NT2/D1 (cell line): ENCODE data around the gene EIF4E2.

Experiments
- SUZ12 ChIP-seq: IDR thresholded peaks from 2 replicates; pipeline ENCODE4 v1.6.1; 2011; ENCODE audit not compliant: insufficient read length, insufficient read depth; ENCODE audit errors: extremely low read depth
- YY1 ChIP-seq: IDR thresholded peaks from 2 replicates; pipeline ENCODE4 v1.6.1; 2011; ENCODE audit not compliant: insufficient read length, insufficient read depth
- ZNF274 ChIP-seq: IDR thresholded peaks from 2 replicates; pipeline ENCODE4 v1.6.1; 2011; ENCODE audit warnings: mild to moderate bottlenecking, low read depth, low read length

DNA sequence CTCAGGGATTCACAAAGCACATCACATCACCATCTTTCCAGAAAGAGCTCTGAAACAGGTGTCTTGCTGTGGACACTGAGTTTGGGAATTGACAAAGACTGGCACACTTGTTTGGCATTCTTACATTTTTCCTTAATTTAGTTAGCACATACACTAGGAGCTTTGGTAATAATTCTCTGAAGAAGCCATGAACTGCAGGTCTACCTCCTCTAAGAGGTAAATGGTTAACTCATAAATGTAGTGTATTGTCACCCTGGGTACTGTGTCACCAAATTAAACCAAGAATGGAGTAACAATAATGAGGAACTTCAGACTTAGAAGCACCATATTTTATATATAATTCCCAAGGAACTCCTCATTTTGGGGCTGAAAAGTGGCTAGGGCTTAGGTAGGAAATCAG lies 22.6 kb downstream of the EIF4E2 start:
- no peak for TF ChIP-seq YY1
- no peak for TF ChIP-seq ZNF274
- TF ChIP-seq SUZ12 = no peak
